Measurements from ENCODE around the gene MFN1. TPM values are rescaled to one million over a fixed set of nuclear protein-coding genes. Genes with fewer than 3 reads are reported as not detected.

The MFN1 gene
- total RNA-seq, 6 experiments from 2014 or later: 12.2 to 24.6 (median 20.3) TPM

- WGBS (ENCODE audit: insufficient coverage, low coverage, low lambda C conversion rate, missing lambda C conversion rate): 89% methylated on average over 2 of the region's 2 CpGs
- Histone ChIP-seq H3K27ac (no peak overlapping the region), H3K4me3 (no peak overlapping the region), H3K4me1 (no peaks in the 10 kb centered on the region), H3K9me3 (no peaks in the 10 kb centered on the region), H3K36me3 (no peaks in the 10 kb centered on the region), H3K27me3 (no peaks in the 10 kb centered on the region)
- no peak for ATAC-seq
- TF ChIP-seq CTCF (IDR thresholded peaks at IDR 0.05) (no peak), POLR2A (IDR thresholded peaks at IDR 0.05) (no peak)
- intact Hi-C loops (cut with DNase I): no loop called here
- no peak for DNase-seq
Measured at GRCh38 chr3:179414804-179415203, 67.3 kb downstream of the MFN1 start.

- no peak overlapping the region for H3K4me3 ChIP-seq
- H3K9me3 ChIP-seq: no peaks in the 10 kb centered on the region
- TF ChIP-seq CTCF (IDR thresholded peaks at IDR 0.05): no peak
- no peak for TF ChIP-seq POLR2A (IDR thresholded peaks at IDR 0.05)
- WGBS (ENCODE audit: insufficient coverage, low coverage, low lambda C conversion rate, missing lambda C conversion rate): 83% methylated on average over 4 of the region's 4 CpGs
- intact Hi-C loops (cut with DNase I): no loop called here
- ATAC-seq: no peak
- no peak for DNase-seq
- H3K27me3 ChIP-seq: no peaks in the 10 kb centered on the region
- no peaks in the 10 kb centered on the region for H3K4me1 ChIP-seq
- no peaks in the 10 kb centered on the region for H3K36me3 ChIP-seq
- H3K27ac ChIP-seq: no peak overlapping the region
Measured at GRCh38 chr3:179415377-179415776, 67.9 kb downstream of the MFN1 start.

DNA sequence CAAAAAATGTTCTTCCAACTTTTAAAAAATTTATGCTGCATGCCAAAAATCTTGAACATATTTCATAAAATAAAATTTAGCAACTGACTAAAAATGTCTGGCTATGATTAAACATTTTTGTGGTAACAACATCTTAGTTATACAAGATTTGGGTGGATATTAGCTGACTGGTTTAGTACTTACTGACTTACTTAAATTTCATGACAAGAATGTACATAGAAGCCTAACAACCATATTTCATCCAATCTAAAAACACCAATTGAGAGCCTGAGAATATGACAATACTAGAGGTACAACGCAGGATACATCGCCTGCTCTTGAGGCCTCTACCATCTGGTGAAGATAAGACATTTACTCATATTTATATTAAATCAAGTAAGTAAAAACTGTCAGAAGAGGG, 69.2 kb downstream of the MFN1 start:
- H3K4me1 ChIP-seq: no peaks in the 10 kb centered on the region
- H3K9me3 ChIP-seq: no peaks in the 10 kb centered on the region
- no peaks in the 10 kb centered on the region for H3K36me3 ChIP-seq
- H3K4me3 ChIP-seq: no peak overlapping the region
- intact Hi-C loops (cut with DNase I): no loop called here
- ATAC-seq (no peak), DNase-seq (no peak)
- TF ChIP-seq POLR2A (IDR thresholded peaks at IDR 0.05) (no peak), CTCF (IDR thresholded peaks at IDR 0.05) (no peak)
- no peaks in the 10 kb centered on the region for H3K27me3 ChIP-seq
- H3K27ac ChIP-seq: no peak overlapping the region
- WGBS (ENCODE audit: insufficient coverage, low coverage, low lambda C conversion rate, missing lambda C conversion rate): 97% methylated on average over 2 of the region's 2 CpGs

- no peak for DNase-seq
- intact Hi-C loops (cut with DNase I): no loop called here
- Histone ChIP-seq H3K36me3 (no peaks in the 10 kb centered on the region), H3K9me3 (no peaks in the 10 kb centered on the region), H3K27me3 (no peaks in the 10 kb centered on the region), H3K27ac (no peak overlapping the region), H3K4me3 (no peak overlapping the region), H3K4me1 (no peaks in the 10 kb centered on the region)
- ATAC-seq: no peak
- TF ChIP-seq CTCF (IDR thresholded peaks at IDR 0.05) (no peak), POLR2A (IDR thresholded peaks at IDR 0.05) (no peak)
- 79% methylated on average over 3 of the region's 3 CpGs for WGBS (ENCODE audit: insufficient coverage, low coverage, low lambda C conversion rate, missing lambda C conversion rate)
Measured at GRCh38 chr3:179418610-179419009, 71.1 kb downstream of the MFN1 start.

GRCh38 chr3:179421500-179421899, 74.0 kb downstream of the MFN1 start:
- H3K4me3 ChIP-seq: no peak overlapping the region
- DNase-seq (no peak), ATAC-seq (peak in 3 of 4 donors; percentile 29 to 45 (median 43))
- no peak overlapping the region for H3K27ac ChIP-seq
- intact Hi-C loops (cut with DNase I): no loop called here
- 38% methylated on average over 2 of the region's 2 CpGs for WGBS (ENCODE audit: insufficient coverage, low coverage, low lambda C conversion rate, missing lambda C conversion rate)
- no peaks in the 10 kb centered on the region for H3K9me3 ChIP-seq
- no peak for TF ChIP-seq POLR2A (IDR thresholded peaks at IDR 0.05)
- TF ChIP-seq CTCF (IDR thresholded peaks at IDR 0.05): peak; percentile 9 to 38 (median 28)
- no peaks in the 10 kb centered on the region for H3K4me1 ChIP-seq
- H3K27me3 ChIP-seq: no peaks in the 10 kb centered on the region
- no peaks in the 10 kb centered on the region for H3K36me3 ChIP-seq

All from right lobe of liver (tissue), 6 donors.